A549 (cell line): ENCODE measurements around the gene DYNC2H1. TPM values are rescaled to one million over a fixed set of nuclear protein-coding genes. Genes with fewer than 3 reads are reported as not detected.
A peak's percentile ranks its signal among the peaks of the same experiment; 100 is the strongest.

Source experiments
- ATAC-seq, 2 experiments: fragments of 200-7000 bp in 1 of 2; fragments of >200 bp in 1 of 2; cut with Nextera tagmentation in 1 of 2; cut with Tn5 transposase in 1 of 2; 3 replicates each; pipeline versions ENCODE4 v1.8.0 to v1.9.1; 2018 to 2020; ENCODE audit warnings: mild to moderate bottlenecking in 1 of 2, moderate library complexity in 1 of 2
- CTCF ChIA-PET: fragments of 300-600 bp; sonication (Branson Sonifier 250); formaldehyde crosslinking; extraction: SDS; loops from one replicate; lab custom pipeline; 2021; ENCODE audit warnings: antibody characterized with exemption, inconsistent platforms; lab: Yijun Ruan, JAX
- POLR2A ChIA-PET: fragments of 350-600 bp; formaldehyde crosslinking; extraction: SDS; loops from one replicate; lab custom pipeline; 2021; ENCODE audit warnings: antibody characterized with exemption, inconsistent platforms; lab: Yijun Ruan, JAX
- DNase-seq, 2 experiments: peaks; one replicate each; pipeline versions ENCODE4 v3.0.0 to v3.0.0-alpha.2; 2011 to 2016; ENCODE audit warnings: low read depth in 1 of 2, low spot score in 1 of 2
- FAIRE-seq: peaks from 2 replicates; lab custom pipeline; 2011; peaks lifted over from hg19 to GRCh38; lab: Jason Lieb, UNC
- H3K27ac ChIP-seq, 2 experiments: fragments of >200 bp; sonication (Bioruptor Twin); formaldehyde crosslinking; 3 replicates each; pipeline ENCODE4 v1.5.1; 2016 to 2017
- H3K4me1 ChIP-seq: fragments of >200 bp; sonication (Bioruptor Twin); formaldehyde crosslinking; 3 replicates; pipeline ENCODE4 v1.6.1; 2016
- H3K4me2 ChIP-seq: fragments of >200 bp; sonication (Bioruptor Twin); formaldehyde crosslinking; 3 replicates; pipeline ENCODE4 v1.6.1; 2016
- H3K4me3 ChIP-seq: fragments of >200 bp; sonication (Bioruptor Twin); formaldehyde crosslinking; 3 replicates; pipeline ENCODE4 v1.5.1; 2016
- H3K9me3 ChIP-seq: fragments of >200 bp; sonication (Bioruptor Twin); formaldehyde crosslinking; 3 replicates; pipeline ENCODE4 v1.6.1; 2016
- BCL3 ChIP-seq: fragments of >200 bp; sonication (Bioruptor Twin); formaldehyde crosslinking; IDR thresholded peaks from 3 replicates; pipeline ENCODE4 v1.6.1; 2016
- CEBPB ChIP-seq, 2 experiments: fragments of >200 bp in 1 of 2; sonication (Bioruptor Twin) in 1 of 2; formaldehyde crosslinking in 1 of 2; IDR thresholded peaks; 2 replicates each; pipeline ENCODE4 v1.6.1; 2012 to 2016
- CHD2 ChIP-seq: fragments of 150-350 bp; IDR thresholded peaks from 2 replicates; pipeline ENCODE4 v1.6.1; 2014; ENCODE audit warnings: low read length; ENCODE audit not compliant: partially characterized antibody
- EHF ChIP-seq: fragments of 250-450 bp; sonication (Bioruptor Pico); IDR thresholded peaks from 2 replicates; pipeline ENCODE4 v1.5.0; 2020; ENCODE audit warnings: mild to moderate bottlenecking
- ESRRA ChIP-seq: fragments of 150-350 bp; IDR thresholded peaks from 2 replicates; pipeline ENCODE4 v1.6.1; 2014; ENCODE audit warnings: mild to moderate bottlenecking, low read length, borderline replicate concordance
- FOSB ChIP-seq: fragments of 250-450 bp; sonication (Bioruptor Pico); IDR thresholded peaks from 2 replicates; pipeline ENCODE4 v1.5.0; 2020; ENCODE audit warnings: mild to moderate bottlenecking, moderate library complexity
- FOXS1 ChIP-seq: fragments of 250-450 bp; sonication (Bioruptor Pico); IDR thresholded peaks from 2 replicates; pipeline ENCODE4 v1.5.0; 2020; ENCODE audit warnings: mild to moderate bottlenecking, moderate library complexity
- GATA3 ChIP-seq: IDR thresholded peaks from 2 replicates; pipeline ENCODE4 v1.6.1; 2012; ENCODE audit warnings: borderline replicate concordance
- HDAC2 ChIP-seq: fragments of 200-600 bp; sonication (generic); IDR thresholded peaks from 2 replicates; pipeline ENCODE4 v1.6.1; 2016
- HOXA7 ChIP-seq: fragments of 250-450 bp; sonication (Bioruptor Pico); IDR thresholded peaks from 2 replicates; pipeline ENCODE4 v1.5.0; 2020; ENCODE audit warnings: mild to moderate bottlenecking, moderate library complexity
- HOXB13 ChIP-seq: fragments of 250-450 bp; sonication (Bioruptor Pico); IDR thresholded peaks from 2 replicates; pipeline ENCODE4 v1.5.0; 2020; ENCODE audit warnings: low read depth, mild to moderate bottlenecking, moderate library complexity
- JUN ChIP-seq, 2 experiments: fragments of >200 bp; sonication (Bioruptor Twin); formaldehyde crosslinking; IDR thresholded peaks; 2 replicates in 1 of 2; 3 replicates in 1 of 2; pipeline ENCODE4 v1.6.1; 2016 to 2017
- KDM5A ChIP-seq: fragments of 200-600 bp; sonication (generic); IDR thresholded peaks from 2 replicates; pipeline ENCODE4 v1.6.1; 2016; ENCODE audit warnings: antibody characterized with exemption, mild to moderate bottlenecking
- POLR2A ChIP-seq: IDR thresholded peaks from 2 replicates; pipeline ENCODE4 v1.6.1; 2012; ENCODE audit warnings: mild to moderate bottlenecking, low read length
- POLR2AphosphoS2 ChIP-seq: conservative IDR thresholded peaks from 2 replicates; pipeline ENCODE4 v1.6.1; 2012; ENCODE audit warnings: low read length, improper control_type of control experiment, inconsistent platforms
- RAD21 ChIP-seq, 2 experiments: fragments of >200 bp in 1 of 2; sonication (Bioruptor Twin) in 1 of 2; formaldehyde crosslinking in 1 of 2; IDR thresholded peaks in 1 of 2; conservative IDR thresholded peaks in 1 of 2; 2 replicates in 1 of 2; 3 replicates in 1 of 2; pipeline ENCODE4 v1.6.1; 2012 to 2018; ENCODE audit warnings: inconsistent platforms in 1 of 2
- RCOR1 ChIP-seq: fragments of 150-350 bp; IDR thresholded peaks from 2 replicates; pipeline ENCODE4 v1.6.1; 2014; ENCODE audit warnings: antibody characterized with exemption, low read length, low read depth
- TP53 ChIP-seq: fragments of 250-450 bp; sonication (Bioruptor Pico); IDR thresholded peaks from 2 replicates; pipeline ENCODE4 v1.5.0; 2021; ENCODE audit warnings: mild to moderate bottlenecking, moderate library complexity
- ZC3H11A ChIP-seq: fragments of 450-650 bp; IDR thresholded peaks from 2 replicates; pipeline ENCODE4 v1.6.1; 2014; ENCODE audit warnings: antibody characterized with exemption, mild to moderate bottlenecking
- ZNF302 ChIP-seq: fragments of 250-450 bp; sonication (Bioruptor Pico); IDR thresholded peaks from 2 replicates; pipeline ENCODE4 v1.9.0; 2021; ENCODE audit warnings: inconsistent platforms, mild to moderate bottlenecking, moderate library complexity
- WGBS: methylation state at CpG from one replicate; pipeline ENCODE4 v1.1.6; 2017; ENCODE audit errors: missing lambda C conversion rate; 5-methylcytosine and 5-hydroxymethylcytosine counted together
- polyA plus RNA-seq, 4 experiments: library from polyadenylated mRNA; depleted of rRNA in 3 of 4; stranded (reverse); fragments of >200 nt; fragmentation: RNase III in 1 of 4; extraction: RNeasy Plus Mini Kit Qiagen cat#74134 plus additional on column Dnase treatment in 1 of 4; gene quantifications; 2 replicates in 3 of 4; 3 replicates in 1 of 4; pipeline ENCODE4 v1.2.3, GENCODE V29; 2011 to 2017
- TF ChIP-seq, protein P1 (sequence below): fragments of 200-600 bp; sonication (generic); IDR thresholded peaks from 2 replicates; pipeline ENCODE4 v1.6.1; 2016; ENCODE audit warnings: antibody characterized with exemption, mild to moderate bottlenecking, moderate library complexity
- TF ChIP-seq, protein P2 (sequence below): IDR thresholded peaks from 2 replicates; pipeline ENCODE4 v1.6.1; 2012
- TF ChIP-seq, protein P3 (sequence below): fragments of 250-450 bp; sonication (Bioruptor Pico); IDR thresholded peaks from 2 replicates; pipeline ENCODE4 v1.5.0; 2020; ENCODE audit warnings: low read depth, mild to moderate bottlenecking, moderate library complexity
- TF ChIP-seq, protein P4 (sequence below): fragments of 450-650 bp; IDR thresholded peaks from 2 replicates; pipeline ENCODE4 v1.6.1; 2014; ENCODE audit warnings: antibody characterized with exemption
- TF ChIP-seq, protein P5 (sequence below): fragments of >200 bp; sonication (Bioruptor Twin); formaldehyde crosslinking; IDR thresholded peaks from 3 replicates; pipeline ENCODE4 v1.5.1; 2016

DYNC2H1 gene
- polyA plus RNA-seq, 2 of the 4 experiments (the other 2 are of a cell fraction), result 4.9 to 14.8 TPM

- Histone ChIP-seq H3K4me3 (peak overlapping the region; percentile 29; the same call in 1 of the 3 replicates), H3K9me3 (no peaks in the 10 kb centered on the region), H3K4me1 (no peaks in the 10 kb centered on the region)
- ATAC-seq (no peak), DNase-seq (no peak), FAIRE-seq (no peak)
- TF ChIP-seq HOXA7 (no peak), ESRRA (no peak), EHF (CRISPR knock-in tag) (no peak), CHD2 (no peak), FOXS1 (no peak), RCOR1 (no peak), JUN (IDR thresholded peaks at IDR 0.05) (no peak), CEBPB (IDR thresholded peaks at IDR 0.05) (no peak), POLR2AphosphoS2 (no peak), GATA3 (no peak), HDAC2 (no peak), TP53 (CRISPR knock-in tag) (no peak), ZNF302 (CRISPR knock-in tag) (no peak), ZC3H11A (no peak)
- TF ChIP-seq, protein P1, sequence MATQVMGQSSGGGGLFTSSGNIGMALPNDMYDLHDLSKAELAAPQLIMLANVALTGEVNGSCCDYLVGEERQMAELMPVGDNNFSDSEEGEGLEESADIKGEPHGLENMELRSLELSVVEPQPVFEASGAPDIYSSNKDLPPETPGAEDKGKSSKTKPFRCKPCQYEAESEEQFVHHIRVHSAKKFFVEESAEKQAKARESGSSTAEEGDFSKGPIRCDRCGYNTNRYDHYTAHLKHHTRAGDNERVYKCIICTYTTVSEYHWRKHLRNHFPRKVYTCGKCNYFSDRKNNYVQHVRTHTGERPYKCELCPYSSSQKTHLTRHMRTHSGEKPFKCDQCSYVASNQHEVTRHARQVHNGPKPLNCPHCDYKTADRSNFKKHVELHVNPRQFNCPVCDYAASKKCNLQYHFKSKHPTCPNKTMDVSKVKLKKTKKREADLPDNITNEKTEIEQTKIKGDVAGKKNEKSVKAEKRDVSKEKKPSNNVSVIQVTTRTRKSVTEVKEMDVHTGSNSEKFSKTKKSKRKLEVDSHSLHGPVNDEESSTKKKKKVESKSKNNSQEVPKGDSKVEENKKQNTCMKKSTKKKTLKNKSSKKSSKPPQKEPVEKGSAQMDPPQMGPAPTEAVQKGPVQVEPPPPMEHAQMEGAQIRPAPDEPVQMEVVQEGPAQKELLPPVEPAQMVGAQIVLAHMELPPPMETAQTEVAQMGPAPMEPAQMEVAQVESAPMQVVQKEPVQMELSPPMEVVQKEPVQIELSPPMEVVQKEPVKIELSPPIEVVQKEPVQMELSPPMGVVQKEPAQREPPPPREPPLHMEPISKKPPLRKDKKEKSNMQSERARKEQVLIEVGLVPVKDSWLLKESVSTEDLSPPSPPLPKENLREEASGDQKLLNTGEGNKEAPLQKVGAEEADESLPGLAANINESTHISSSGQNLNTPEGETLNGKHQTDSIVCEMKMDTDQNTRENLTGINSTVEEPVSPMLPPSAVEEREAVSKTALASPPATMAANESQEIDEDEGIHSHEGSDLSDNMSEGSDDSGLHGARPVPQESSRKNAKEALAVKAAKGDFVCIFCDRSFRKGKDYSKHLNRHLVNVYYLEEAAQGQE, result no peak
- TF ChIP-seq, protein P2, sequence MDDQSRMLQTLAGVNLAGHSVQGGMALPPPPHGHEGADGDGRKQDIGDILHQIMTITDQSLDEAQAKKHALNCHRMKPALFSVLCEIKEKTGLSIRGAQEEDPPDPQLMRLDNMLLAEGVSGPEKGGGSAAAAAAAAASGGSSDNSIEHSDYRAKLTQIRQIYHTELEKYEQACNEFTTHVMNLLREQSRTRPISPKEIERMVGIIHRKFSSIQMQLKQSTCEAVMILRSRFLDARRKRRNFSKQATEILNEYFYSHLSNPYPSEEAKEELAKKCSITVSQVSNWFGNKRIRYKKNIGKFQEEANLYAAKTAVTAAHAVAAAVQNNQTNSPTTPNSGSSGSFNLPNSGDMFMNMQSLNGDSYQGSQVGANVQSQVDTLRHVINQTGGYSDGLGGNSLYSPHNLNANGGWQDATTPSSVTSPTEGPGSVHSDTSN, result no peak
- TF ChIP-seq, protein P3, sequence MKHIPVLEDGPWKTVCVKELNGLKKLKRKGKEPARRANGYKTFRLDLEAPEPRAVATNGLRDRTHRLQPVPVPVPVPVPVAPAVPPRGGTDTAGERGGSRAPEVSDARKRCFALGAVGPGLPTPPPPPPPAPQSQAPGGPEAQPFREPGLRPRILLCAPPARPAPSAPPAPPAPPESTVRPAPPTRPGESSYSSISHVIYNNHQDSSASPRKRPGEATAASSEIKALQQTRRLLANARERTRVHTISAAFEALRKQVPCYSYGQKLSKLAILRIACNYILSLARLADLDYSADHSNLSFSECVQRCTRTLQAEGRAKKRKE (CRISPR knock-in tag), result no peak
- TF ChIP-seq, protein P4, sequence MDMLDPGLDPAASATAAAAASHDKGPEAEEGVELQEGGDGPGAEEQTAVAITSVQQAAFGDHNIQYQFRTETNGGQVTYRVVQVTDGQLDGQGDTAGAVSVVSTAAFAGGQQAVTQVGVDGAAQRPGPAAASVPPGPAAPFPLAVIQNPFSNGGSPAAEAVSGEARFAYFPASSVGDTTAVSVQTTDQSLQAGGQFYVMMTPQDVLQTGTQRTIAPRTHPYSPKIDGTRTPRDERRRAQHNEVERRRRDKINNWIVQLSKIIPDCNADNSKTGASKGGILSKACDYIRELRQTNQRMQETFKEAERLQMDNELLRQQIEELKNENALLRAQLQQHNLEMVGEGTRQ, result no peak
- TF ChIP-seq, all 56 proteins: peak for 0
- Histone ChIP-seq H3K4me2 (peak overlapping the region; percentile 67), H3K27ac (peak overlapping the region in 1 of 2 experiments; percentile 33; a peak in 1 of 6 replicates)
- ChIA-PET CTCF (no interaction called here), POLR2A (no interaction called here)
Observed at GRCh38 chr11:103384652-103385051, 275.4 kb downstream of the DYNC2H1 start.

GRCh38 chr11:103395612-103396011 lies 286.4 kb downstream of the DYNC2H1 start:
- Histone ChIP-seq H3K4me2 (peak overlapping the region; percentile 42), H3K4me3 (no peak overlapping the region), H3K27ac (0 out of 6 replicates have a peak overlapping the region, but pooled peaks of 1 of the 2 experiments have one; percentile 52), H3K9me3 (no peaks in the 10 kb centered on the region; the same call in 2 of the 3 replicates), H3K4me1 (0 out of 3 replicates have a peak, but pooled peaks cover 3% of the 10 kb centered on the region)
- 30% methylated on average over 2 of the region's 2 CpGs for WGBS
- DNase-seq (peak in 1 of 2 experiments; percentile 10), FAIRE-seq (no peak), ATAC-seq (peak in 1 of 2 experiments; percentile 35; a peak in 1 of 6 replicates)
- CTCF ChIA-PET, result no interaction called here
- POLR2A ChIA-PET, result no interaction called here
- TF ChIP-seq, protein P2, result no peak
- TF ChIP-seq KDM5A (no peak), POLR2A (no peak), FOSB (no peak), BCL3 (no peak), FOXS1 (no peak), POLR2AphosphoS2 (no peak), CHD2 (no peak), RAD21 (conservative IDR thresholded peaks at IDR 0.05 in 1 of 2, IDR thresholded peaks at IDR 0.05 in 1 of 2) (no peak), HOXB13 (CRISPR knock-in tag) (no peak)
- TF ChIP-seq, protein P5, sequence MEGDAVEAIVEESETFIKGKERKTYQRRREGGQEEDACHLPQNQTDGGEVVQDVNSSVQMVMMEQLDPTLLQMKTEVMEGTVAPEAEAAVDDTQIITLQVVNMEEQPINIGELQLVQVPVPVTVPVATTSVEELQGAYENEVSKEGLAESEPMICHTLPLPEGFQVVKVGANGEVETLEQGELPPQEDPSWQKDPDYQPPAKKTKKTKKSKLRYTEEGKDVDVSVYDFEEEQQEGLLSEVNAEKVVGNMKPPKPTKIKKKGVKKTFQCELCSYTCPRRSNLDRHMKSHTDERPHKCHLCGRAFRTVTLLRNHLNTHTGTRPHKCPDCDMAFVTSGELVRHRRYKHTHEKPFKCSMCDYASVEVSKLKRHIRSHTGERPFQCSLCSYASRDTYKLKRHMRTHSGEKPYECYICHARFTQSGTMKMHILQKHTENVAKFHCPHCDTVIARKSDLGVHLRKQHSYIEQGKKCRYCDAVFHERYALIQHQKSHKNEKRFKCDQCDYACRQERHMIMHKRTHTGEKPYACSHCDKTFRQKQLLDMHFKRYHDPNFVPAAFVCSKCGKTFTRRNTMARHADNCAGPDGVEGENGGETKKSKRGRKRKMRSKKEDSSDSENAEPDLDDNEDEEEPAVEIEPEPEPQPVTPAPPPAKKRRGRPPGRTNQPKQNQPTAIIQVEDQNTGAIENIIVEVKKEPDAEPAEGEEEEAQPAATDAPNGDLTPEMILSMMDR, result no peak
